NCI-H748 treated with DMSO at 0.1 percent for 48 hours (cell line): ENCODE results near the gene GH1.
"Not testable (repeated sequence)": the region's sequence is repeated elsewhere in the genome, so short reads cannot be mapped to it uniquely, and the experiment has no call there.

Source experiments
- DNase-seq: peaks from one replicate; lab custom pipeline; 2025; lab: John Stamatoyannopoulos, UW

The GH1 gene

GRCh38 chr17:63896524-63897354 lies 21.9 kb downstream of the GH1 start, which contains the start of gene CSH1:
Gene CSH1, minus strand, starts transcription at chr17:63896574. Its CDS starts 63 bp downstream, at chr17:63896511.
- not testable (repeated sequence) for DNase-seq

DNA sequence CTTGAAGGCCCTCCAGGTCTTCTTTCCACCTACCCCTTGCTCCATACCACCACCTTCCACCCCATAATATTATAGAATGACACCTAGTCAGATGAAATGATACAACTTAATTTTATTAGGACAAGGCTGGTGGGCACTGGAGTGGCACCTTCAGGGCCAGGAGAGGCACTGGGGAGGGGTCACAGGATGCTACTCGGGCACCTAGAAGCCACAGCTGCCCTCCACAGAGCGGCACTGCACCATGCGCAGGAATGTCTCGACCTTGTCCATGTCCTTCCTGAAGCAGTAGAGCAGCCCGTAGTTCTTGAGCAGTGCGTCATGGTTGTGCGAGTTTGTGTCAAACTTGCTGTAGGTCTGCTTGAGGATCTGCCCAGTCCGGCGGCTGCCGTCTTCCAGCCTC lies 23.8 kb downstream of the GH1 start:
- DNase-seq = not testable (repeated sequence)

- DNase-seq = not testable (repeated sequence)
Measured at GRCh38 chr17:63894021-63894420, 24.6 kb downstream of the GH1 start.

GRCh38 chr17:63892316-63893037 lies 26.2 kb downstream of the GH1 start:
- not testable (repeated sequence) for DNase-seq

GRCh38 chr17:63889026-63889848 lies 29.4 kb downstream of the GH1 start:
- not testable (repeated sequence) for DNase-seq

GRCh38 chr17:63885119-63885518 lies 33.5 kb downstream of the GH1 start:
- not testable (repeated sequence) for DNase-seq

- not testable (repeated sequence) for DNase-seq
Measured at GRCh38 chr17:63882626-63883126, 36.0 kb downstream of the GH1 start.

DNA sequence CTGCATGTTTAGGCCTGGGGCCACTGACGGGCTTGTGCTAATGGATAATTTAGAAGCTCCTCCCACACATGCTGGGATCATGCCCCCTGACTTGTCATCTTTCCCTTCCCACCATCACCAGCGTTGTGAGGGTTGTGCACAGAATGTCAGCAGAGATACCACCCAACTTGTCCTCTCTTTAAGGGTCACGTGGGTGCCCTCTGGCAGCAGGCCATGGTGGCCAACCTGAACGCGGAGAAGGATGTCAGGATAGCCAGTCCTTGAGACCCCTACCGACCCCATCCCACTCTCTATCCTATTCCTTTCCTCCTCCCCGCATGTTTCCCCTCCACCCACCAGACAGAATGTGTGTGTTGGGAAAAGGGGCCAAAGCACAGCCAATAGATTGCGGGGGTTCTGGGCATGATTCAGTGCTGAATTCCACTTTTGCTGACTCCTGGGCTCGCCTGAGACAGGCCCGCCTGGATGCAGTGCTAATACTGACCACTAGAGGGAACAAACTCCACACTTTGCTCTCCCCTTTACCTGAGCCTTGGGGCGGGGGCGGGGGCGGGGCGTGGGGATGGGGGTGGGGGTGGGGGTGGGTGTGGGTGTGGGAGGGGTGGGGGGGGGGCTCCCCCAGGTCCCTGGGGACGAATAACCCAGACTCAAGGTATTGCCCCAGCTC lies 36.6 kb downstream of the GH1 start, which contains the start of gene GH2:
GH2 (minus strand) TSS at position 10 of the 667 bp plus-strand sequence. CDS start 143 bp downstream, outside the sequence.
- no peak for DNase-seq

DNA sequence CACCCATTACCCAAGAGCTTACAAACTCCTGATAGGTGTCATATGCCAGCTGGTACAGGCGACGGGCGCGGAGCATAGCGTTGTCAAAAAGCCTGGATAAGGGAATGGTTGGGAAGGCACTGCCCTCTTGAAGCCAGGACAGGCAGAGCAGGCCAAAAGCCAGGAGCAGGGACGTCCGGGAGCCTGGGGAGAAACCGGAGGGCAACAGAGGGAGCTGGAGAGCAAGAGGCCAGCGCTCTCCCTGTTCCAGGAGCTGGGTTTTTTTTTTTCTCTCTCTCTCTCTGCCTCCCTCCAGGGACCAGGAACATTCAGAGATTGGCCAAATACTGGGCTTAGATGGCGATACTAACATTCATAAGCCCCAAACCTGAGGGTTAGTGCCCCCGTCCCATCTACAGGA lies 37.3 kb downstream of the GH1 start:
- not testable (repeated sequence) for DNase-seq

GRCh38 chr17:63880706-63881105 lies 37.9 kb downstream of the GH1 start:
- DNase-seq = no peak

DNA sequence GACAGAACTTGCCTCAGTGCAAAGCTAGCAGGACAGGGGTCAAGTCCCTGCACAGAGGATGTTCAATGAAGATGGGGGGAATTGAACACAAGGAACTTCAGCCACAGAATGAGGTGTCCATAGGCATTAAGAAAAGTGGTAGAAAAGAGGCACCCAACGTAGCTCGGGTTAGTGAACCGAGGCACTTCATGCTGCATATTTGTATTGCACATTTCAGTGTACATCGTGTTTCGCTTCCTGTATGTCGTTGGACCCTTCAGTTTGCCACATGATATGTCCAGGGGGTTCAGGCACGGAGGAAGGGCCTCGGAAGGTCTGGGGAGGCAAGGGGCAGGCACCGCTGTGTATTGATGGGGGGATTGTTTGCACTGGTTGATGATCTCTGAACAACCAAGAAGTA lies 40.2 kb downstream of the GH1 start:
- DNase-seq = not testable (repeated sequence)

DNA sequence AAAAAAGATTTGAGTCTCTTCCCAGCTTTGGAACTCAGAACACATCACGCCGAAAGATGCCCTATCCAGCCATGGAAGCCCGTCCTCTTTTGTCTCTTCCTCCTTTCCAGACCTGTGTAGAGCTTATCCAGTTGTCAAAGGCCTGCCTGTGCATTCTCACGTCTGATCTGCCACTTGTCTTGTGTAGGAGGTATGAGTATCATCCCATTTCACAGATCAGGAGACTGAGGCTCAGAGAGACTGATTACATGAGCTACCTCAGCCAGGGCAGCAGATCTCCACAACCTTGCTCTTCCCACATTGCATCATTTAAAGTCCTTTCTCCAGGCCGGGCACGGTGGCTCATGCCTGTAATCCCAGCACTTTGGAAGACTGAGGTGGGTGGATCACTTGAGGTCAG lies 43.9 kb downstream of the GH1 start:
- not testable (repeated sequence) for DNase-seq

DNA sequence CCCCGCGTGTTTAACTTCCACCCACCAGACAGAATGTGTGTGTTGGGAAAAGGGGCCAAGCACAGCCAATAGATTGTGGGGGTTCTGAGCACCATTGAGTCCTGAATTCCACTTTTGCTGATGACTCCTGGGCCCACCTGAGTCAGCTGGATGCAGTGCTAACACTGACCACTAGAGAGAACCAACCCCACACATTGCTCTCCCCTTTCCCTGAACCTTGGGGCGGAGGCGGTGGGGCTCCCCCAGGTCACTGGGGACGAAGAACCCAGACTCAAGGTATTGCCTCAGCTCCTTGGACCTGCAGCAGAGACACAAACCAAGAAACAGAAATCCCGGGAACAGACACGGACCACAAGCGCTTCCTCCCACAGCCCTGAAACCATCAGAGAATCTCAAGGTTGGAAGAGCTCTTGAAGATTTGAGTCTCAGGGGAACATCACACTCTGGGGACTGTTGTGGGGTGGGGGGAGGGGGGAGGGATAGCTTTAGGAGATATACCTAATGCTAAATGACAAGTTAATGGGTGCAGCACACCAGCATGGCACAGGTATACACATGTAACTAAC lies 44.5 kb downstream of the GH1 start:
- not testable (repeated sequence) for DNase-seq

GRCh38 chr17:63873577-63873976 lies 45.1 kb downstream of the GH1 start, which contains the start of gene CSH2:
Gene CSH2, minus strand, starts transcription at chr17:63873677. Its CDS starts 63 bp downstream, at chr17:63873614.
- not testable (repeated sequence) for DNase-seq

- not testable (repeated sequence) for DNase-seq
Measured at GRCh38 chr17:63871646-63872365, 46.8 kb downstream of the GH1 start.

DNA sequence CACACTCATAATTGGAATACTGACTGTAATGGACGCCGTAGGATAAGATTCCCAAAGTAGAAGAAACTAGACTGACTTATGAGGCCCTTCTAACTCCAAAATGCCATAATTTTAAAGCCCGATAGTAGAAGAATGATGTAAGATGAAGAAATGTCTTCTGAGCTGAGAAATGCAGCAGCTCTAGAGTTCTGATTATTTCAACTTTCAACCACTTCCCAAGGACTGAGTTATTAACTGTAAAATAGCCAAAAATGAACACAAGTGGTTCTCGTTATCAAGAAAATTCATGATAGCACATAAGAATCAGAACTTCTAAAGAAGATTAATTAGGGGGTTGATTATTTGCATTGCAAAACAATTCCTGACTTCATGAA lies 48.4 kb downstream of the GH1 start:
- DNase-seq = not testable (repeated sequence)

- not testable (repeated sequence) for DNase-seq
Measured at GRCh38 chr17:63869491-63870291, 48.9 kb downstream of the GH1 start.
